HG02610 (cell line): ENCODE data around the gene ADGRD1.

ENCODE experiments used
- ATAC-seq: cut with Tn5 transposase; IDR thresholded peaks from one replicate; pipeline ENCODE4 v1.9.1; 2021; ENCODE audit warnings: mild to moderate bottlenecking, moderate library complexity; ENCODE audit not compliant: unreplicated experiment

ADGRD1 gene

DNA sequence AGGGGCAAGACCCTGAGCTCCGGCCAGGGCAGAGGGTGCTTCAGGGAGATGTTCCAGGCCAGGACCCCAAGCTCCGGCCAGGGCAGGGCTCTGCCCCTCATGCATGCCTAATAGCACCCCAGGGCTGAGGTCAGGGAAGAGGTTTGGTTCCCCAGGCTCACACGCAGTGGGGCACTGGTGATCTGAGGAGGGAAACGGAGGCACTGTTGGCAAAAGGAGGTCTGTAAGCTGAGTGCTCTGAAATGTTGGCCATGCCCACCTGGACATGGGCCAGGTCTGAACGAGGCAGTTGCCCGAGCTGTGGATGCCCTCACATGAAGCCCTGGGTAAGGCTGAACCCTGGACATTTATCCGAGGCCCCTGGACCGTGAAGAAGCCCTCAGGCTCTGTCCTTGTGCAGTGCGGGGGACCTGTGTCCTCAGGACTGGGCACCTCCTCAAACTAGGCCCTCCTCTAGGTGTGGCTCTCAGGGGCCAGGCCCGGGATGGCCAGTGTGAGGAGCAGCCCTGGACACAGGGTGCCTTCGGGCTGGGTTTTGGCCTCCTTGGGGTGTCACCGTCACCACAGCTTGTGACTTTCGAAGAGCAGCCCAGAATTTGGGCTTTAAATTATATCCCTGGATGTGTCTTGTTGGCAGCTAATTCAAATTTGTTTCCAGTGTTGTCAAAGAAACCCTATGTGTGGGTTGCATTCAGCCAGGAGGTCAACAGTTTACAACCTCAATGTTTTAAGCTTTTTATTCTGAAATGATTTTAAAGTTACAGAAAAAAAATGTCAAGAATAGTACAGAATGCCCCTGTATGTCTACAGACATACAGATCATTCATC, 66.8 kb downstream of the ADGRD1 start:
- ATAC-seq: no peak

DNA sequence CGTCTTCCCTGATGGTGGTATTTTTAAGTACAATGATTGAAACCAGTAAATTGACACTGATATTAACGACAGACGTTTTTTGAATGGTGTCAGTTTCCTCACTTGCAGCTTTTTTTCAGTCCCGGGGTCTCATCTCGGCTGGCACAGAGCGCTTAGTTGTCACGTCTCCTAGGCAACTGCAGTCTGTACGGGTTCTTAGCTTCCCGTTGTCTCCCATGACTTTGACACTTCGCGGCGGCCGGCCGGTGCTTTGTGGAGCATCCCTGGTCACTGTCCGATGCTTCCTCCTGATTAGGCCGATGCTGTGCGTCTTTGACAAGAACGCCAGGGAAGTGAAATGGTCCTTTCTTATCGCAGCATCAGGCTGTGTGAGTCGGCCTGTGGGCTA, 67.4 kb downstream of the ADGRD1 start:
- ATAC-seq: no peak

DNA sequence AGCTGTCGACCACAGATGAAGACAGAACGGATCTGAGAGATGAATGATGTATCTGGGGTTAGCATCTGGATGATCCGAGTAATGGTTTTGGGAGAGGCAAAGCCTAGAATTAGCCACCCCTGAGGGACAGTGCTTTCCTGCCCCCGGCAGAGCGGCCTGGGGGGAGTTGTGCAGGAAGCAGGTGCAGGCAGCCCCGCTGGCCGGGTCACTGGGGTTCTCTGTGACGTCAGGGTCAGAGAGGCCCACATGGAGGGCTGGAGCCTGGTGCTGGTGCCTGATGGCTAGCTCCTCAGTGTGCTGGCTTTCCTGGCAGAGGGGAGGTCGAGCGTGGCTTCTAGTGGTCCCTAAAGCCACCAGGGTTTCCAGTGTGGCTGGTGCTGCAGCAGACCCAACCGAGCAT, 70.3 kb downstream of the ADGRD1 start:
- no peak for ATAC-seq

DNA sequence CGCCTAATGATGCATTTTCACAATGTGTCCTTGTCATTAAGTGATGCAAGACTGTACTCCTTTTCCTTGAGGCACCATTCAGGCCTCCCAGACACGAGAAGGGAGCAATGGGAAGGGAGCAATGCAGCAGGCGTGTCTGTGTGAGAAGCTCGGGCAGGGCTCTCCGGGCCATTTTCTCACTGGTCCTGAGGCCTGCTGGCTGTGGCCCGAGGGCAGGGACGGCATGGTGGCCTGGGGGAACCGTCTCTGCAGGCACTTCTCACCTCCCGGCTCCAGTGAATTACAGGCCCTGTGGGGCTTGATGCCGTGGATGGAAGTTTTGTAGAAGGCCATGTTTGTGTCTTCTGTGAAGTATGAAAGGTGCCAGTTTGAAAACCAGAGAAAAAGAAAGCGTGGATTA, 71.0 kb downstream of the ADGRD1 start:
- no peak for ATAC-seq

DNA sequence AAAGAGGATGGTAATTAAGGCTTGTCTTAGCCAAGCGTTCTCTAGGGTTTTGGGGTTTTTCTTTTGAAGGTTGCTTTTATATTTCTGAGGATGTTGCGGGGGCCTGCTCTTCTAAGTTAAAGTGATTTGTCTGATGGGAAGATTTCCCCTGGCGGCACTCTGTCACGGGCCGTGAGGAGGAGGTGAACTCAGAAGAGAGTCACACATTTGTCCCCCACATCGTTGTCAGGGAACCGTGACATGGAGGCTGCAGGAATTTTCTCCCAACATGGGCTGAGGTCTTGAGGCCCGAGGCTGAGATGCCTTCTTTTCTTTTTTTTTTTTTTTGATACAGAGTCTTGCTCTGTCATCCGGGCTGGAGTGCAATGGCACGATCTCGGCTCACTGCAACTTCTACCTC, 71.5 kb downstream of the ADGRD1 start:
- ATAC-seq: no peak

DNA sequence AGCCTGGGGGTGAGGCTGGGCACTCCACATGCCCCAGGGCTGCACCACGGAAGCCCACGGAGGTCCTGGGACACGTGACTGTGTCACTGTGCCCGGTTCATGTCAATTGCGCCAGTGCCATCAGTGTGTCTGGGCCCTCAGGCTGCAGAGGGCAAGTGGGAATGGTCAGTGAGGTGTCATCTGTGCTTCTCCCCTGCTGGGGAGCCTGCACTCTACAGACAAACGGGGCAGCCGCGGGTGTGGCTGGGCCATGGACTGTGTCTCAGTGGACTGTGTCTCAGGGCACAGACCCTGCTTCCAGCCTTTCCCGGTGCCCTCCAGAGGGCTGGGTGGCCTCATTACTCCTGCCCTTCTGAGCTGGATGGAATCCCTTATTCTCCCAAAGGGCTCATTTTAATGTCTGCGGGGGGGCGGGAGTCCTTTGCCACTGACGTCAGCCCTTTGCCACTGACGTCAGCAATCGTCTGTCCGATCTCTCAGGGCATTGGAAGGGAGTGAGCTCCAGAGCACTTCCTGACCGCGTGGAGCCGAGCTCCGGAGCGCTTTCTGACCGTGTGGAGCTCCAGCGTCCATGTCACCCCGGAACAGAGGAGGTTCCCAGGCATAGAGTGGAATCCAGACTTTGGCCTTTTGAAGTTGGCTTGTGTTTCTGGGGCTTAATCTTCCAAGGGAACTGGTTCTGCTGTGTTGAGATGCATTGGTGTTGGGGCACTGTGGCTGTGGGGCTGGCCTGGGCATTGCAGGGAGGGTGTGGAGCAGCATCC, 72.4 kb downstream of the ADGRD1 start:
- no peak for ATAC-seq

DNA sequence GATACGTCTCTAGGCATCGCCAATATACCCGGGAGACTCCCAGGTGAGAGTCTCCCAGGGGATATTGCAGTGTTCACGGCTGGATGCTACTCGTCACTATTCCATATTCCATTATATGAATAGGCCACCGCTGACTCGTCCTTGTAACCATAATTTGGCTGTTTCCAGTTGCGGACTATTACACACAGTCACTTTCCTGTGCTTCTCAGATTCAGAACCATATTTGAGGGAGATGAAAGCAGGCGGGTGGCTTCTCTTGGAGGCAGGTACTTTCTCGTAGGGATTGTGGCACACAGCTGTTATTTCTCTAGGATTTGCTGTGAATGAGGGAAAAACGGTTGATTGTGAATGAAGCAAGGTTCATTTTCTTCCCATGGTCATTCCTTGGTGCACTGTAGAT, 73.0 kb downstream of the ADGRD1 start:
- ATAC-seq: no peak

DNA sequence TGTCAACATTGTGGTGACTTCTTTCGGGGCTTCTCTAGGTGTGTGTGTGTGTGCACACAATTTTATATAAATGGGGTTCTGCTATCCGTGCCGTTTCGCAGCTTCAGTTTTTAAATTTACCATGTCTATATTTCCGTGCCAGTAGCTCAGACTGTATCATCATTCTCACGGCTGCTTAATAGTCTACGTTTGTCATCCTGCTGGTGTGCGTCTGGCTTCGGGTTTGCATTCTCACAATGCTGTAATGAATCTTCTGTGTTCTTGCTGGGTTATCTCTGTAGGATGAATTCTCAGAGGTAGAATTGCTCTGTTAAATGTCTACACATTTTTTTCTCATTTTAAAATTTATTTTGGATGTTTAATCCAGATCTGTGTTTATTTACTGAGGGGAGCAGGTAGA, 73.6 kb downstream of the ADGRD1 start:
- ATAC-seq: no peak

DNA sequence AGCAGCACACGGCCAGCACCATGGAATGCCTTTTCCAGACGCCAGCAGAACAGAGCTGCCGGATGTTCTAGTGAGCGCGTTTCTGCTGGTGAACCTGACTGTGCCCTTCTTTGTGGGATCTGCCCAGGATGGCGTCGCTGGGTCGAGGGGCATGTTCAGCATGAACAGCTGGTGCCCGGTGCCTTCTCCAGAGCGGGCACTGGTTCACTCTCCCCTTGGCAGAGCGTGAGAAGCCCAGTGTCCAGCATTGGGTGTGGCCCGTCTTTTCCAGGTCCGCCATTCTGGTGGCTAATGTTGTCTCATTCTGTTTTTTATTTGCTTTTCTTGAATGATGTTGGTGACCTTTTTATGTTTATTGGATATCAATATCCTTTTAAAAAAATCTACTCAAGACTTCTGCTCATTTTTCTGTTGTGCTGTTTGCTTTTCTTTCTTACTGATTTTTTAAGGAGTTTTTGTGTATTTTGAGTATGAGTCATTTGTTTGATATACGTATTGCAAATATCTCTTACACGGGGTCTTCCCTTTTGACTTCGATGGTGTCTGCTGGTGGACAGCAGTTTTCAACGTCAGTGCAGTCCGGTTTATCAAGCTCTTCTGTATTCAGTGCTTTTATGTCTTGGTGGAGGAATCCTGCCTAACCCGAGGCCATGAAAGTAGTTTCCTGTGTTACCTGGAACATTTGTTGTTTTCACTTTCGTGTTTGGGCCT, 74.3 kb downstream of the ADGRD1 start:
- no peak for ATAC-seq

DNA sequence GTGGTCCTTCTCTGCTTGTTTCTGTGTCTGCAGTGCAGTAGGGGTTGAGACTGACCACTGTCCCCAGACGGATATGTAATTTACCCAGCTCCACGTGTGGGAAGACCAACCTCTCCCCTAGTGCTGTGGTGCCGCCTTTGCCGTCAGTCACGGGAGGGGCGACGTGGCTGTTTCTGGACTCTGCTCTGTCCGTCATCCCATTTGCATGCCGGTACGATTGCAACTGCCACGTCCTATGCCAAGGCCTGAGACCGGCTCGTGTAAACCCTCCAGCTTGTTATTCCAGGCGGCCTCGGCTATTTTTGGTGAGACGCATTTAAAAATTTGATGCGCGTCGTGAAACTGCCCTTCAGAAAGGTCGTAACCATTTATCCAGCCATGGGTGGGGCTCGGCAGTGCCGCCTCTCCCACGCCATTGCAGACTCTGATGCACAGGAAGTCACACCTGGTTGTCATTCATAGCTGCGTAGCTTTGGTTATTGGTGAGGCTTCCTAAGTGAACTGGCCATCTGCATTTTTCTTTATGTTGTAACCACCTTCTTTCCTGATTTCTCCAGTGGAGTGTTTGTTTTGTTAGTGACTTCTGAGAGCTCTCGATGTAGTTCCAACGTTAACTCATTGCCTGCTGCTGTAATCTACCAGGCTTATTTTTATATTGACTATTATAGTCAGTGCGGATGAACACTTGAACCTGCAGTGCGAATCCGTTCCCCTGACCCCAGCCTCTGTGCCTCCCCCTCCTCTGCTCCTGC, 75.1 kb downstream of the ADGRD1 start:
- ATAC-seq: no peak

DNA sequence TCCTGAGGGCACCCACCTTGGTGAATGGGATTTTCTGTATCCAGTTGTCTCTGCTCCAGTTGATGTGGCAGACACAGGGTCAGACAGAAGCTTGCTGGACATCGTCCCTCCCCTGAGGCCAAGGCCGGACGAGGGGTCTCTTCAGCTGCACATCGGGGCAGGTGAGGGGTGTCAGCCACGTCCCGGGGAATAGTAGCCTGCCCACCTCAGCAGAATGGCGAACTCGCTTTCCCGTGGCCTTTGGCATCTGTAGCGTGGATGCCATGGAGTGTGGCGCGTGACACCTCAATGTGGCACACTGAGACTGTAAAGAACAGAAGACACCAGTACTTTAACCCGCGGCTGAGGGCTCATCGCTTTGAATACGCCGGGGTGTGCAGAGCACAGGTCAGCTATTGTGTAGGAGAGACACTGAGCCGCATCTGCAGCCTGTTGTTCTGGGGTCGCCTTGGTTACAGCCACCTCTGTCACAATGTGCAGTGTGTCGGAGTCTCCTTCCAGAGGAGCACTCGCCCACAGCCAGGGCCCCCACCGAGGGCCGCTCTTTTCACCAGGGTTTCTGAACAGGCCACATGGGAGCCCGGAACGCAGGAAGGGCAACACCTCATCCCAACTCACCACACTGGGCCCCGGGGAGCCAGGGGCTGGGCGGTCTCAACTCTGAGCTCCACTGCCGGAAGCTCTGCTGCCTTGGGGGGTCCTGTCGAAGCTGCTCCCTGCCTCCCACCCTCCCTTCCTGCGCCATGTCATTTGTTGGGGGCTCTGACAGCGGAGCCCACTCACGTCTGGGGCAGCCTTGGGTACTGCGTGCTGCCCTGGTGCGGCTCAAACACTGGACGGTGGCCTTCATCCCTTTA, 77.0 kb downstream of the ADGRD1 start:
- ATAC-seq: no peak

DNA sequence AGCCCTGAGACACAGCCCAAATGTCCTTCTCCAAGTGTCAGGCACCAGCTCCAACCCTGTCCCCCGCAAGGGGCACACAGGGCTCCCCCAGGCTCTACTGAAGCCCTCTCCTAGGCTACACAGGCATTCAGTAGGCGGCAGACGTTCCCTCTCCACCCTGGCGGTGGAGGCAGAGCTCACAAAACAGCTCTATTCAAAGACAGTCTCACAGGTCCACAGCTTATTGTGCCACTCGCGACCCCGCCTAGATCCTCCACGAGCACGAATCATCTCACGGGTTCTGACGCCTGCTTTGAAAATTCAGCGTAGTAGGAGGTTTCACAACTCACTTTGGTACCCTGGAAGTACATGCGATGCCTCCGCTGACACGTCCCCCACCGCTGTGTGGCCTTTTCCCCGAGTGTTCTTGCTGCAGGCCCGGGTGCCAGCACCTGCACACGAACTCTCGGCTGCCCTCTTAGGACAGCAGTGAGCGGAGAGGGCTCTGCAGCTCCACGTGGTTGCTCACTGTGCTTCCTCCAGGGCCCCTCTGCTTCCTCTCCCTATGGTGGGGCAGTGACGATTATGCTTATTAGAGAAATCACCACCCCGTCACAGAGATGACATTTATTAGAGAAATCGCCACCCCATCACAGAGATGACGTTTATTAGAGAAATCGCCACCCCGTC, 78.5 kb downstream of the ADGRD1 start:
- ATAC-seq: no peak

DNA sequence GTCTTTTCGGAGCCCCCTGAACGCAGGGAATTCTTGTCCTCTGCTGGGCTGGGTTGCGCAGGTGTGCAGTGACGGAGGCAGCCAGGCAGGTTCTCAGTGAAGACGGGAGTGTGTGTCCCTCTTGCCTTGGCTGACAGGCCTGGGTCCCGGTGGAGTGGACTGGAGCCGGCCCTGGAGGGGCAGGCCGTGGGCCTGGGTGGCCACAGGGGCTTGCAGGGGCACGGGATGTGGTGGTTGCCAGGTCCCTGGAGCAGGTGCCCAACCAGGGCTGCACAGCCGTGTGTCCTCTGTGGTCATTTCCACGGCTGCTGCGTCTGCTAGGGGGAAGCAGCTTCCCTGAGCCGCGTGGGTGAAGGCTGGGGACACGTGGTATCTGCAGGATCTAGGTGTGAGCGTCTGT, 79.8 kb downstream of the ADGRD1 start:
- no peak for ATAC-seq

DNA sequence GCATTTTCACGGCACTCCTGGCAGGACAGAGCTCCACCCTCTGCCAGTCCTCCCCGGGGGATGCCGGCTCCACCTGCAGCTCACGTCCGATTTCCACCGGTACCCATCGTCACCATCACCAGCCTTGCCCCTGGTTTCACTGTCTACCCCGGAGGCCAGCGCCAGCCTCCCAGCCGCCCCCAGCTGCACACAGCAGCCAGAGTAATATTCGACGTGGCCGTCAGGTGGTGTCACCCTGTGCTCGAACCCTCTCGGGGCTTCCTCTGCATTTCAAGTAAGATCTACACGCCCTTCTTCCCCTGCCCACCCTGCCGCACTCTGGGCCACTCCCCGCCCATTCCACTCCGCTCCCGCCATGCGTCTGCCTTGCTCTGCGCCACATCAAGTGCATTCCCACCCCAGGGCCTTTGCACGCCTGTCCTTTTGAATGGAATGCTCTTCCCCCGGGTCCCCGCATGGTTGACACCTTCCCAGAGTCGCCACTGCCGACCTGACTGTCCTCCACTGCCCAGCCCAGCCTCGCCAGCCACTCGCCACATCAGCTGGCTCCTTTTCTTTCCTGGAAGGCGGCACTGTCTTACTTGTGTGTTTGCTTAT, 80.3 kb downstream of the ADGRD1 start:
- ATAC-seq: no peak

DNA sequence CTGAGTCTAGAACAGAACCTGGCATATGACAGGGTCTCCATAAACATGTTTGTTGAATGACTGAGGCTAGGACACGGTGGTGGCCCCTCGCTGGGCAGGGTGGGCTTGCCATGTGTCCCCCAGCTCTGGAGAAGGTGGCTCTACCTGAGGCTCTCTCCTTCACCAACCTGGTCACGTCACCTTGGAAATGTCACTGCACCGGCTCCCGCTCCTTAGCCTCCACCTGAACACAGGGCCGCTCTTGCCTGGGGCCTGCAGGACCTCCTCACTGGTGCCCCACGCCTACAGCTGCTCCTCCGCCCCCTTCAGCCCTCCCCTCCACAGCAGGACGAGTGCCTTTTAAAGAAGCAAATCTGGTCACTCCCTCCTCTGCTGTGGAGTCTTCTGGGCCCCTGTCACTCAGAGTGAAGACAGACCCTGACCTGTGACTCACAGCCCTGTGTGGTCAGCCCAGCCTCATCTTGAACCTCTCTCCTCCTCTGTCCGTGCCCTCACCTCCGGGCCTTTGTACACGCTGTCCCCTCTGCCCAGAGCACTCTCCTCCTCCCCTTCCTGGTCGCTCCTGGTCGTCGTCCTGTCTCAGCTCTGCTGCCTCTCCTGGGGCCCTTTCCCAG, 81.0 kb downstream of the ADGRD1 start:
- ATAC-seq: no peak

DNA sequence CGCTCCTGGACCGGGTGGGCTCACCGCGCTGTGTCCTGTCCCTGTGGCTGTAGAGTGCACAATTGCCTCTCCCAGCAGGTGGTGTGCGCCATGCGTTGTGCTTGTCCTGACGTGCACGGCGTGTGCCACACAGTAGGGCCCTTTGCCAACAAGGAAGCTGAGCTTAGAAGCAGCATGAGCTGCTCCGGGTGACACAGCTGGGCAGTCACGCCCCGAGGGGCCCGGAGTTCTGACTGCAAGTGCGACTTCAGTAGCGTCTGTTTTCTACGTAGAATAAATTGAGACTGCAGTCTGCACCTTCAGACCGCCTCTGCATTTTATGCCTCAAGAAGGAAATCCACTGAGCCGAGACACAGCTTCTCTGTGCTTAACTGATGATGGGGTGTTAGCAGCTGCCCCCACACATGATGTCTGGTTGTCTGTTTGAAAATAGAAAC, 81.6 kb downstream of the ADGRD1 start:
- no peak for ATAC-seq

DNA sequence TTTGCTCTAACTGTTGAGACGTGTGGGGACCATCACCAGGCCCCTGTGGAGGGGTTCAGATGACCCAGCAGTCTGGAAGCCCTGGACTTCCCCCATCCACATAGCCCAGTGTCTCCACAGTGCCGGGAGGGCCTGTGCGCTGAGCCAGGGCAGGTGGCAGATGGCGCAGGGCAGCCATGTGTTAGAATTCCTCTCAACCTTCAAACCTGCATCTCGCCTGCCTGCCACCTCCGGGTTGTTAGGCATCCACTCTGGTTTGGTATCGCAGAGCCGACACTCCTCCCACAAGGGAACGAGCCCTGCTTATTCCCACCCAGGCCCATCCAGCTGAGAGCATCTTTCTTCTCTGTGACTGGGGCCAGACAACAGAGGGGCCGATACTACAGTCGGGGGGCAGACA, 84.5 kb downstream of the ADGRD1 start:
- no peak for ATAC-seq
